ENCODE results near the gene GFER.

Gene GFER

GRCh38 chr16:1975432-1976215 is 8.4 kb upstream of the GFER start:
- DNase-seq, result no peak

- DNase-seq, result no peak
Observed at GRCh38 chr16:1976216-1976520, 7.8 kb upstream of the GFER start.

GRCh38 chr16:1976951-1977874 is 6.8 kb upstream of the GFER start:
- no peak for DNase-seq

GRCh38 chr16:1977875-1978268 is 6.1 kb upstream of the GFER start:
- DNase-seq, result no peak

DNA sequence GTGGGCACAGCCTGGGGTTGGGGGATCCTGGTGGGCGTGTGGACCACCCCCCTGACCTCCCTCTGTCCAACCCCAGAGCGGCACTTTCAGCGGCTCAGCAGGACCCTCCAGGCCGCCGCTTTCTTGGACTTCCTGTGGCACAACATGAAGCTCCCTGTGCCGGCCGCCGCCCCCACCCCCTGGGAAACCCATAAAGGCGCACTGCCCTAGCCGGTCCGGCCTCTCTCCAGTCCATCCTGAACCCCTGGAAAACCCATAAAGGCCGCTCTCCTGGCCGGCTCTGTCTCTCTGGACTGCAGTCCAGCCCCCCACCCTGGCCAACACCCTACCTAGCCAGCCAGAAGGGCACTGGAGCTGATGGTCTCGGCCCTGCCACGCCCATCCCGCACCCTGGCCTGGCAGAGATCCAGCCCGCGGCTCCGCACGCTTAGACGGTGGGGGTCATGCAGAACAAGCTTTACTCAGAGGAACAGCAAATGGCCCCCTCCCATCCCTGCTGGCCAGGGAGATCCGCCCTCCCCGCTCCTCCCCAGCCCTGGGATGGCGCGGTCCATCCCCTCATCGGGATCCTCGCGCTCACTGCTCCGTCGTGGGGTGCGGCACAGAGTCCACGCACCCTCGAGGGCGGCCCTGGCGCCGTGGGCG is 5.4 kb upstream of the GFER start:
- DNase-seq, result no peak

- DNase-seq, result peak; percentile 51 to 74
Observed at GRCh38 chr16:1979271-1980029, 4.5 kb upstream of the GFER start.

DNA sequence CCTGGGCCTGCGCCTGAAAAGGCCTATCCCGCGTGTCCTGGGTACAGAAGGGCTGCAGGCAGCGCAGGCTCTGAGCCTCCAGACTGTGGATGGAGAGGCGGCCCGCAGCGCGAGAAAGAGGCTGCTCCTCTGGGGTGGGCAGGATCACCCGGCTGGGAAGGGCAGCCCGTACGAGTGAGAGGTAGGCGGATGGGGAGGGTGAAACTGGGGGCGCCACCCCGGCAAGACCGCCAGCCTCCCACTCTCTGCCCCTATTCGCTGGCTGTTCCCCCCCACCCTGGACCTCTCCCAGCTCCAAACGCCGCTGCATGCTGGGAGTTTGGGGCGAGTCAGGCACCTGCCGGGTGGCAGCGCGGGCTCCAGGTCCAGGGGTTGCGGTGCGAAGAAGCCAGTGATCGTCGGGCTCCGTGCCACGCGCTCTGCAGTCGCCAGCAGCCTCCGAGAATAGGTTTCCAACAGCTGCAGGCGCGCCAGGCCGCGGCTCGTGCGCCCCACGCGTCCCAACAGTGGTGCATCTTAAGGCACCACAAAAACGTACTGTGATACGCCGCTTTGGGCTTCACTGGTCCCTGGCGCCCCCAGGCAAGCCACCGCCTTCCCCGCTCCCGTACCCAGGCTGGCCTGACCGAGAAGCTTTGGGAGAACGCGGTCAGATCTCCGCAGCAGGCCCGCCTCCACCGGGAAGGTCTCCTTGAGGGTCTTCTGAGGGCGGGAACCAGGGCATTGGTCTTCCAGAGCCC is 3.8 kb upstream of the GFER start:
- no peak for DNase-seq

GRCh38 chr16:1980770-1981087 is 3.3 kb upstream of the GFER start:
- DNase-seq, result no peak

- DNase-seq, result no peak
Observed at GRCh38 chr16:1981398-1981836, 2.6 kb upstream of the GFER start, which contains the start of gene NOXO1. Gene NOXO1 (minus strand): TSS chr16:1981469. CDS start chr16:1981179, 290 bp downstream.

DNA sequence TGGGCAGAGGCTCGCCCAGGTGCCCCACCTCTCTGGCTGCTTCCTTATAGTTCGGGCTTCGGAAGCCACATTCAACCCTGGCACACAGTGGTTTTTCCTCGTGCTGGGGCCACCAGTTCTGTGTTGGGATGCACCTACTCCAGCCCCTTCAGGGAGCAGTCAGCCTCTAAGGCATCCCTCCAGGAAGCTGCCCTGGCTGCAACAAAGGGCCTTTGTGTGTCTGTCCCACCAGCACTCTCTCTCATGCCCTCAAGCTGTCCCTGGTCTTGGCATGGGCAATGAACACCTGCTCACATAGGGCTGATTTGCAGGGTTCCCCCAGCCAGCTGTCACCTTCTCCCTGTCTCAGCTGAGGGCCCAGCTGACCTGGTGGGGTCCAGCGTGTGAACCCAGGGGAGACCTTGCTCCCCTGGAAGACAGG is 2.0 kb upstream of the GFER start:
- DNase-seq, result no peak

DNA sequence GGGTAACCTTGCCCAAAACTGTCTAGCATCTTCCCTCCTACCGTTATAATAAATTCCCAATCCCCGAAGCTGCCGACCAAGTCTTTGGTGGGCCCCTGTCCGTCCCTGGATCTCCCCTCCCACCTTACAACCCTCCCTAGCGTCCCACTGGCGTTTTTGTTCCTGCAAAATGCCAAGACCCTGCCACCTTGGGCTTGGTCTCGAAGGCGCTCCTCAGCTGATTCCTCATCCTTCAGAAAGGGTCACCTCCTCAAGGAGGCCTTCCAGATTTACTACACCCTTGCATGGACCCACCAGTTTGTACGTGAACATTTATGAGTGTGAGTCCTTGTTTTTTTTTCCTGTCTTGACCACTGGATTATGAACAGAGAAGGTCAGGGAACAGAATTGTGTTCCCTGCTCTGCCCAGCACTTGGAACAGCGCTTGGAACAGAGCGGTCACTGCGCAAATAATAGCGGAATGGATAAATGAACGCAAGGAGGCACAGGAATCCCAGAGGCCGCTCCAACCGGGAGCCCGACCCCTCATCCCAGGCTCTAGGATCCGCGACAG is 926 bp upstream of the GFER start:
- no peak for DNase-seq

DNA sequence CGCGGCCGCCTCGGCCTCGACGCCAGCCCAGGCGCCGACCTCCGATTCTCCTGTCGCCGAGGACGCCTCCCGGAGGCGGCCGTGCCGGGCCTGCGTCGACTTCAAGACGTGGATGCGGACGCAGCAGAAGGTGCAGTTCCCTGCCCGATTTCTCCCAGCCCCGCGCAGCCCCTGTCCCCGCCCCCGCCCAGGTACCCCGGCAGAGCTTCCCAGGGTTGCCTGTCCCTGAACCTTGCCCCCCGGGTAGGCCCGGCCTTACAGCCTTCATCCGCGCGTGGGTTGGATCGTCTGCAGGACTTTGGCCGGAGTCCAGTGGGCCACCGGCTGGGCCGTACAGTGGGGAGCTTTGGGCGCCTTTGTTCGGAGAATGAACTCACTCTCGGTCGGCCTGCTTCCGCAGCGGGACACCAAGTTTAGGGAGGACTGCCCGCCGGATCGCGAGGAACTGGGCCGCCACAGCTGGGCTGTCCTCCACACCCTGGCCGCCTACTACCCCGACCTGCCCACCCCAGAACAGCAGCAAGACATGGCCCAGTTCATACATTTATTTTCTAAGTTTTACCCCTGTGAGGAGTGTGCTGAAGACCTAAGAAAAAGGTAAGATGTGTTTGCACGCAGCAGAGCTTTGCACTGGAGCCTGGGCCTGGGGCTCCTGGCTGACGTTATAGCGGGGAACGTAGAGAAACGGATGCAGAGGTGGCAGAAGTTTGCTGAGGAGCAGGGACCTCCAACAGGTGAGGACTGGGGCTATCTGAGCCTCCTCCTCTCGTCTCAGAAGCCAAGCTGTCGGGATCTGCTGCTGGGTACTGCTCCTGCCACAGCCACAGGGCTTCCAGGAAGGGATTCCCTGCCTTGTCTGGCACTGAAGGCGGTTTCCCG is 593 bp downstream of the GFER start:
- no peak for DNase-seq

DNA sequence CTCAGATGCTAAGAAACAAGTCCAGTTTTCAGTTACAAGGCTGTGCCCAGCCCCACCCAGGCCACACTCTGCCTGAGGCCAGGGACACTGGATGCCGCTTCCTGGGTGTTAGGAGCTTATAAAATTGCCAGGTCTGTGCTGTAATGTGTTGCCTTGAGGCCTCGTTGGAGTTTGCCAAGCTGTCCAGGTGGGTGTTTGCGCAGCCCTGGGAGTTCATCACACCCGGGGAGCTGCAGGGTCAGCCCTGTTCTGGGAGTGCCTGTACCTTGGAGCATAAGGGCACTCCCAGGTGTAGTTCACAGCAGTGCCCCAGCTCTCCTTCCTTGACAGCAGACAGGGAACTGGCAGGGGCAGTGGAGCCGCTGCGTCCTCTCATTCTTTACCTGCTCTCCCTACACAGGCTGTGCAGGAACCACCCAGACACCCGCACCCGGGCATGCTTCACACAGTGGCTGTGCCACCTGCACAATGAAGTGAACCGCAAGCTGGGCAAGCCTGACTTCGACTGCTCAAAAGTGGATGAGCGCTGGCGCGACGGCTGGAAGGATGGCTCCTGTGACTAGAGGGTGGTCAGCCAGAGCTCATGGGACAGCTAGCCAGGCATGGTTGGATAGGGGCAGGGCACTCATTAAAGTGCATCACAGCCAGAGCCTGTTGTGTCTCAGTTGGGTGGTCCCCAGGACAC is 1.6 kb downstream of the GFER start:
- DNase-seq, result no peak

GRCh38 chr16:1987198-1987597 is 3.2 kb downstream of the GFER start:
- no peak for DNase-seq

DNA sequence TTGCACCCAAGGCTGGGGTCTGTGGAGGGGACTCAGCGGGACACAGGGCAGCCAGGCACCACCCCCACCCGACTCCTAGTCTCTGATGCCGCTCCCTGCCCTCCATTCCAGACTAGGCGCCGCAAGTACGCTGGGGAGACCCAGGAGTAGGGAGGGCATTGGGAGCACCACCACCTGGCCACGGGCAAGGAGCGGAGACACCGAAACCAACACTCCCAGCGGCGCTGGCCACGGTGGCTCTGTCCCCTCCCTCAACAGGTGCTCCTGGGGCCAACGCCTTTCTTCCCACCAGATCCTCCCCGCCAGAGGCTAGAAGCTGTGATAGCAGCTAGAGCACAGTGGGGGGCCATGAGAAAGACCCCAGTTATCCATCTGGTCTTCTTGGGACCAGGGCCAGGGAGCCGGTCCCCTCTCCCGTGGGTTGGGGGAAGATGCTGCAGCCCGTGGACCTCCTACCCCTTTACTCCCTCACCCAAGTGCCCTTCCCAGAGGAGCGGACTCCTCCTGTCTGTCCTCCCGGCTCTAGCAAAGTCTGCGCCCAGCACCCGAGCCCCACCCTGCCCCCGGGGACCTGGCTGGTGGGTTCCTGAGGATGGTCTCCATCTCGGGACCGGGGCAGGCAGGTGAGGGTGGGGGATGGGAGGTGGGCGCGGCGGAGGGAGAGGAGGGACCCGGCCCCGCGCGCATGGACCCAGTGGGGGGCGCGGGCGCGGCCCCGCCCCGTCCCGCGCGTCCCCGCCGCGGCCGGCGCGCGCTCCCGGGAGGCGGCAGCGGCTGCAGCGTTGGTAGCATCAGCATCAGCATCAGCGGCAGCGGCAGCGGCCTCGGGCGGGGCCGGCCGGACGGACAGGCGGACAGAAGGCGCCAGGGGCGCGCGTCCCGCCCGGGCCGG is 5.5 kb downstream of the GFER start, which contains the start of gene SYNGR3:
SYNGR3 (plus strand) TSS at position 762 of the 892 bp plus-strand sequence. CDS start 133 bp downstream, outside the sequence.
- DNase-seq, result no peak

DNA sequence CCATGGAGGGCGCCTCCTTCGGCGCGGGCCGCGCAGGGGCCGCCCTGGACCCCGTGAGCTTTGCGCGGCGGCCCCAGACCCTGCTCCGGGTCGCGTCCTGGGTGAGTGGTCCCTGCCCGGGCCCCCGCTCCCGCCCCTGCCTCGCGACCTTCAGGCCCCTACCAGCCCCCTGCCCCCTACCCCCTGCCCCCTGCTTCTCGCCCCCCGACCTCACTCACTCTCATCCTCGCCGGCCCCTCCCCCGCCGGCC is 6.0 kb downstream of the GFER start:
- no peak for DNase-seq

DNA sequence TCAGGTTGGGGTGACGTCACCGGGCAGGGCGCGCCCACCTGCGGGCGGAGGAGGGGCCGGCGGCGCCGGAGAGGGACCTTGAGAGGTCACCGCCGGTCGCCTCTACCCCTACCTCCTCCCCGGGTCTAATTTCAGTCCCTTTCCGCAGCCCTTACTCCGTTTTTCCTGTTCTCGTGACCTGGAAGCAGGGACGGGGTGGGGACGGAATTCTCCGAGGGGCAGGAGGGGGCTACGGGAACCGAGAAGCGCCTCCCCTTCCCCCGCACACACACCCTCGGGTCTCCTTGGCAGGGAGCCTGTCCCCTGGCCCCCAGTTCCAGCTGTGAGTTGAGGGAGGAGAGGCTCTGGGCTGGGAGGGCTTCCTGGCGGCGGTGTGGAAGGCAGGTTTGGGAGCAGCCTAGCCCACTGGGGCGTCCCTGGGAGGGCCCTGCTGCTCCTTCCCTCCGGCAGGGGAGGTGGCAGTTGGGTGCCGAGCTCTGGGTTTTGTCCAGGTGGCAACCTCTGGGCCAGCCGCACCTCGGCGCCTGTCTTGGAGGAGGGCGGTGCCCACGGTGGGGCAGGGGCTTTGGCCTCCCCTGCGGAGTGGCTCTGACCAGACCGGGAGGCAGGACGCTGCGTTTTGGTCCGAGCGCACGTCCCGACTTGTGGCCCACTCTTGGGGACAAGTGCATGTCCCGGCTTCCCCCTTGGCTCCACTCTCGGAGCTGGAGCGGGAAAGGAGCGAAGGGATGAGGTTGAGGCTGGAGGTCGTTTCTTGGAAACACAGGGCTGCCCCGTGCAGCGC is 6.5 kb downstream of the GFER start:
- DNase-seq, result no peak

- DNase-seq, result peak in 1 of 2 experiments; percentile 33
Observed at GRCh38 chr16:1991135-1991551, 7.2 kb downstream of the GFER start.

Data from stimulated activated CD4-positive, alpha-beta T cell treated with anti-CD3 and anti-CD28 coated beads, Interleukin-4, amount 100 ng/mL, for 4 hours (primary cell).